Measurements from ENCODE around the gene ARAP2. TPM values are rescaled to one million over a fixed set of nuclear protein-coding genes. Genes with fewer than 3 reads are reported as not detected.

ARAP2 gene
- total and polyA plus RNA-seq, 8 donors = 4.3 to 35.2 (median 6.0) TPM

GRCh38 chr4:36237366-36238313 is 6.7 kb downstream of the ARAP2 start:
- TF ChIP-seq CTCF (IDR thresholded peaks at IDR 0.05) = no peak
- H3K36me3 ChIP-seq = no peaks in the 10 kb centered on the region
- H3K9me3 ChIP-seq = peaks cover 0 to 8% of the 10 kb centered on the region in 2 donors
- intact Hi-C loops (cut with DNase I) = no loop called here
- no peaks in the 10 kb centered on the region for H3K27me3 ChIP-seq
- H3K4me3 ChIP-seq = no peak overlapping the region
- no peak for DNase-seq
- H3K4me1 ChIP-seq = peaks cover 0 to 30% of the 10 kb centered on the region in 2 donors
- no peak for ATAC-seq
- H3K27ac ChIP-seq = no peak overlapping the region

GRCh38 chr4:36236159-36236558 is 8.2 kb downstream of the ARAP2 start:
- no peaks in the 10 kb centered on the region for H3K27me3 ChIP-seq
- H3K9me3 ChIP-seq = peaks cover 0 to 8% of the 10 kb centered on the region in 2 donors
- intact Hi-C loops (cut with DNase I) = no loop called here
- no peak for DNase-seq
- H3K27ac ChIP-seq = no peak overlapping the region
- no peak for TF ChIP-seq CTCF (IDR thresholded peaks at IDR 0.05)
- ATAC-seq = no peak
- peaks cover 0 to 15% of the 10 kb centered on the region in 2 donors for H3K4me1 ChIP-seq
- no peak overlapping the region for H3K4me3 ChIP-seq
- H3K36me3 ChIP-seq = no peaks in the 10 kb centered on the region

- H3K4me3 ChIP-seq = no peak overlapping the region
- intact Hi-C loops (cut with DNase I) = no loop called here
- no peak for TF ChIP-seq CTCF (IDR thresholded peaks at IDR 0.05)
- no peak for ATAC-seq
- H3K36me3 ChIP-seq = no peaks in the 10 kb centered on the region
- H3K9me3 ChIP-seq = peaks cover 0 to 8% of the 10 kb centered on the region in 2 donors
- no peaks in the 10 kb centered on the region for H3K27me3 ChIP-seq
- H3K27ac ChIP-seq = no peak overlapping the region
- DNase-seq = no peak
- H3K4me1 ChIP-seq = peaks cover 0 to 9% of the 10 kb centered on the region in 2 donors
These were observed 9.0 kb downstream of the ARAP2 start for GRCh38 chr4:36235306-36235705.

- DNase-seq (no peak), ATAC-seq (no peak)
- H3K9me3 ChIP-seq = peaks cover 0 to 8% of the 10 kb centered on the region in 2 donors
- TF ChIP-seq CTCF (IDR thresholded peaks at IDR 0.05) = no peak
- no peaks in the 10 kb centered on the region for H3K27me3 ChIP-seq
- peaks cover 0 to 14% of the 10 kb centered on the region in 2 donors for H3K4me1 ChIP-seq
- intact Hi-C loops (cut with DNase I) = no loop called here
- peaks cover 0 to 1% of the 10 kb centered on the region in 2 donors for H3K36me3 ChIP-seq
- no peak overlapping the region for H3K4me3 ChIP-seq
- no peak overlapping the region for H3K27ac ChIP-seq
These were observed 10.6 kb downstream of the ARAP2 start for GRCh38 chr4:36233567-36234266.

GRCh38 chr4:36230534-36230933 is 13.8 kb downstream of the ARAP2 start:
- no peaks in the 10 kb centered on the region for H3K9me3 ChIP-seq
- ATAC-seq = no peak
- no peak overlapping the region for H3K27ac ChIP-seq
- H3K36me3 ChIP-seq = peaks cover 0 to 8% of the 10 kb centered on the region in 2 donors
- peaks cover 0 to 20% of the 10 kb centered on the region in 2 donors for H3K4me1 ChIP-seq
- no peak overlapping the region for H3K4me3 ChIP-seq
- H3K27me3 ChIP-seq = no peaks in the 10 kb centered on the region
- no peak for TF ChIP-seq CTCF (IDR thresholded peaks at IDR 0.05)
- intact Hi-C loops (cut with DNase I) = no loop called here
- DNase-seq = no peak
